CD14-positive monocyte (primary cell): ENCODE results near the gene BRSK2. TPM values are rescaled to one million over a fixed set of nuclear protein-coding genes. Genes with fewer than 3 reads are reported as not detected.
A peak's percentile ranks its signal among the peaks of the same experiment; 100 is the strongest.
"Not testable (repeated sequence)": the region's sequence is repeated elsewhere in the genome, so short reads cannot be mapped to it uniquely, and the experiment has no call there.

Experiments used
- DNase-seq, 3 donors: peaks; one replicate each; pipeline ENCODE4 v3.0.0-alpha.2; 2011 to 2022
- H2AFZ ChIP-seq: 2 replicates; pipeline ENCODE4 v1.6.0; 2012; ENCODE audit warnings: mild to moderate bottlenecking, low read depth, low read length, inconsistent platforms; ENCODE audit not compliant: insufficient read depth, poor library complexity, severe bottlenecking
- H3K27ac ChIP-seq, 2 donors: 1 replicate in 1 of 2; 2 replicates in 1 of 2; pipeline ENCODE4 v1.5.1; 2012 to 2013; ENCODE audit warnings: low read length in 2 of 2, control low read depth in 1 of 2, inconsistent platforms in 1 of 2, low read depth in 1 of 2, mild to moderate bottlenecking in 1 of 2
- H3K27me3 ChIP-seq, 2 donors: one replicate each; pipeline versions ENCODE4 v1.6.0 to v1.6.1; 2011 to 2013; ENCODE audit warnings: low read length in 2 of 2; ENCODE audit not compliant: control insufficient read depth in 2 of 2, insufficient read depth in 2 of 2
- H3K36me3 ChIP-seq, 2 donors: replicated peaks in 1 of 2; 1 replicate in 1 of 2; 2 replicates in 1 of 2; pipeline versions ENCODE4 v1.5.1 to v1.6.1; 2012 to 2013; ENCODE audit warnings: low read length in 2 of 2, control low read depth in 1 of 2, inconsistent platforms in 1 of 2, mild to moderate bottlenecking in 1 of 2; ENCODE audit not compliant: insufficient read depth in 2 of 2, control insufficient read depth in 1 of 2
- H3K4me1 ChIP-seq, 2 donors: 1 replicate in 1 of 2; 2 replicates in 1 of 2; pipeline versions ENCODE4 v1.5.1 to v1.6.1; 2012 to 2013; ENCODE audit warnings: low read length in 2 of 2, control low read depth in 1 of 2, inconsistent platforms in 1 of 2, mild to moderate bottlenecking in 1 of 2, moderate library complexity in 1 of 2; ENCODE audit not compliant: insufficient read depth in 2 of 2, control insufficient read depth in 1 of 2
- H3K4me2 ChIP-seq: replicated peaks from 2 replicates; pipeline ENCODE3; 2012; ENCODE audit warnings: low read length, moderate library complexity, mild to moderate bottlenecking; ENCODE audit not compliant: poor library complexity, severe bottlenecking; ENCODE audit errors: extremely low read depth
- H3K4me3 ChIP-seq, 3 experiments: fragments of 200-600 bp in 1 of 3; sonication (generic) in 1 of 3; replicated peaks in 1 of 3; 1 replicate in 2 of 3; 2 replicates in 1 of 3; pipeline ENCODE4 v1.5.1; 2011 to 2013; ENCODE audit warnings: low read length in 3 of 3, mild to moderate bottlenecking in 3 of 3, control low read depth in 2 of 3, low read depth in 2 of 3, inconsistent platforms in 1 of 3, moderate library complexity in 1 of 3
- H3K79me2 ChIP-seq: 2 replicates; pipeline ENCODE4 v1.6.0; 2012; ENCODE audit warnings: mild to moderate bottlenecking, control low read depth, inconsistent platforms, low read length, moderate library complexity; ENCODE audit not compliant: insufficient read depth
- H3K9ac ChIP-seq: 2 replicates; pipeline ENCODE4 v1.6.0; 2017; ENCODE audit warnings: low read length, mild to moderate bottlenecking; ENCODE audit not compliant: insufficient read depth, poor library complexity, severe bottlenecking
- H3K9me3 ChIP-seq, 2 donors: replicated peaks in 1 of 2; 1 replicate in 1 of 2; 2 replicates in 1 of 2; pipeline versions ENCODE4 v1.5.1 to v1.6.1; 2012 to 2013; ENCODE audit warnings: low read length in 2 of 2, control low read depth in 1 of 2; ENCODE audit not compliant: control insufficient read depth in 1 of 2, insufficient read depth in 1 of 2
- H4K20me1 ChIP-seq: 2 replicates; pipeline ENCODE4 v1.6.0; 2012; ENCODE audit warnings: mild to moderate bottlenecking, low read length, control low read depth, moderate library complexity; ENCODE audit not compliant: insufficient read depth
- H3K27ac Mint-ChIP-seq, 7 donors: one replicate each; pipeline ENCODE4 v1.8.0; 2020; ENCODE audit warnings: mild to moderate bottlenecking in 7 of 7, mixed read lengths in 7 of 7, moderate library complexity in 6 of 7, inconsistent platforms in 2 of 7
- H3K27me3 Mint-ChIP-seq, 3 donors: one replicate each; pipeline ENCODE4 v1.8.0; 2021 to 2022; ENCODE audit warnings: low read depth in 3 of 3, mild to moderate bottlenecking in 3 of 3, mixed read lengths in 3 of 3, moderate library complexity in 3 of 3, inconsistent platforms in 1 of 3
- H3K36me3 Mint-ChIP-seq, 2 donors: one replicate each; pipeline ENCODE4 v1.8.0; 2020; ENCODE audit warnings: mixed read lengths in 2 of 2, inconsistent platforms in 1 of 2, mild to moderate bottlenecking in 1 of 2
- H3K4me1 Mint-ChIP-seq: one replicate; pipeline ENCODE4 v1.8.0; 2020; ENCODE audit warnings: mild to moderate bottlenecking, mixed read lengths
- H3K4me3 Mint-ChIP-seq, 2 donors: one replicate each; pipeline ENCODE4 v1.8.0; 2020; ENCODE audit warnings: mild to moderate bottlenecking in 2 of 2, mixed read lengths in 2 of 2, moderate library complexity in 1 of 2
- H3K9me3 Mint-ChIP-seq, 7 donors: one replicate each; pipeline ENCODE4 v1.8.0; 2020 to 2022; ENCODE audit warnings: mixed read lengths in 7 of 7, mild to moderate bottlenecking in 6 of 7, moderate library complexity in 6 of 7, inconsistent platforms in 2 of 7
- WGBS: methylation state at CpG from one replicate; pipeline ENCODE4 v1.1.5; 2013; ENCODE audit warnings: missing lambda C conversion rate; ENCODE audit not compliant: insufficient coverage; 5-methylcytosine and 5-hydroxymethylcytosine counted together
- intact Hi-C, 2 donors: fragments of 100-400 bp; cut with micrococcal nuclease; formaldehyde crosslinking; loops; one replicate each; pipeline versions ENCODE4 v1.15.0 to v1.15.1; 2023
- polyA plus RNA-seq, 3 donors: library from polyadenylated mRNA; depleted of rRNA in 1 of 3; unstranded in 2 of 3; stranded (reverse) in 1 of 3; fragments of 300-500 nt in 2 of 3; fragments of >200 nt in 1 of 3; fragmentation: Illumina TruSeq in 2 of 3; gene quantifications; 1 replicate in 2 of 3; 2 replicates in 1 of 3; pipeline ENCODE4 v1.2.3, GENCODE V29; 2012 to 2021
- TF ChIP-seq, protein P1 (sequence below): fragments of 200-600 bp; IDR thresholded peaks from one replicate; pipeline ENCODE4 v1.8.0; 2022; ENCODE audit warnings: antibody characterized with exemption, mild to moderate bottlenecking

Gene BRSK2
- polyA plus RNA-seq, 3 donors = 0.13 TPM; not detected in 2

DNA sequence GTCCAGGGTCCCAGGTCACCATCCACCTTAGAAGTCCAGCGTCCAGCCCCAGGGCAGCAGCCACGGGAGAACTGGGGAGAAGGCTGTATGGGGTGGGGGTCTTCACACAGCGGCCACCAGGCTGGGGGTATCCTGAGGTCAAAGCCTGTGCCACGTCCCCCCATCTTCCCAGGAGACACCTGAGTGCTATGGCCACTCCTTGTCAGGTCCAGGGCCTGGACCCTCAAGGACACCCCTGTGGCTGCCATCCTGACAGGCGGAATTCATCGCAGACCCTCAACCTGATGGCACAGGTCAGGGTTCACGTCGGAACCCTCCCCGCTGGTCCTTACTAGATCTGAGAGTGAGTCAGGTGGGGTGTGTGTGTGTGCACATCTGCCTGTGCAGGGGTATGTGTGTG, 18.6 kb downstream of the BRSK2 start:
- Histone ChIP-seq H3K36me3 (no peaks in the 10 kb centered on the region), H3K4me2 (no peak overlapping the region), H2AFZ (no peak overlapping the region), H3K4me3 (no peak overlapping the region), H4K20me1 (no peaks in the 10 kb centered on the region), H3K79me2 (no peaks in the 10 kb centered on the region), H3K9ac (no peak overlapping the region), H3K9me3 (peaks cover 0 to 17% of the 10 kb centered on the region in 2 donors), H3K27me3 (no peaks in the 10 kb centered on the region), H3K4me1 (no peaks in the 10 kb centered on the region), H3K27ac (no peak overlapping the region)
- Mint-ChIP-seq H3K9me3 (peaks cover 0 to 6% (median 2%) of the 10 kb centered on the region in 7 donors), H3K4me1 (no peaks in the 10 kb centered on the region), H3K27ac (no peak overlapping the region), H3K4me3 (no peak overlapping the region), H3K27me3 (peaks cover 5 to 8% (median 6%) of the 10 kb centered on the region in 3 donors), H3K36me3 (no peaks in the 10 kb centered on the region)
- WGBS = 74% methylated on average over 8 of the region's 9 CpGs
- no peak for DNase-seq
- TF ChIP-seq, protein P1, sequence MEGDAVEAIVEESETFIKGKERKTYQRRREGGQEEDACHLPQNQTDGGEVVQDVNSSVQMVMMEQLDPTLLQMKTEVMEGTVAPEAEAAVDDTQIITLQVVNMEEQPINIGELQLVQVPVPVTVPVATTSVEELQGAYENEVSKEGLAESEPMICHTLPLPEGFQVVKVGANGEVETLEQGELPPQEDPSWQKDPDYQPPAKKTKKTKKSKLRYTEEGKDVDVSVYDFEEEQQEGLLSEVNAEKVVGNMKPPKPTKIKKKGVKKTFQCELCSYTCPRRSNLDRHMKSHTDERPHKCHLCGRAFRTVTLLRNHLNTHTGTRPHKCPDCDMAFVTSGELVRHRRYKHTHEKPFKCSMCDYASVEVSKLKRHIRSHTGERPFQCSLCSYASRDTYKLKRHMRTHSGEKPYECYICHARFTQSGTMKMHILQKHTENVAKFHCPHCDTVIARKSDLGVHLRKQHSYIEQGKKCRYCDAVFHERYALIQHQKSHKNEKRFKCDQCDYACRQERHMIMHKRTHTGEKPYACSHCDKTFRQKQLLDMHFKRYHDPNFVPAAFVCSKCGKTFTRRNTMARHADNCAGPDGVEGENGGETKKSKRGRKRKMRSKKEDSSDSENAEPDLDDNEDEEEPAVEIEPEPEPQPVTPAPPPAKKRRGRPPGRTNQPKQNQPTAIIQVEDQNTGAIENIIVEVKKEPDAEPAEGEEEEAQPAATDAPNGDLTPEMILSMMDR = no peak
- intact Hi-C loops = no loop called here

DNA sequence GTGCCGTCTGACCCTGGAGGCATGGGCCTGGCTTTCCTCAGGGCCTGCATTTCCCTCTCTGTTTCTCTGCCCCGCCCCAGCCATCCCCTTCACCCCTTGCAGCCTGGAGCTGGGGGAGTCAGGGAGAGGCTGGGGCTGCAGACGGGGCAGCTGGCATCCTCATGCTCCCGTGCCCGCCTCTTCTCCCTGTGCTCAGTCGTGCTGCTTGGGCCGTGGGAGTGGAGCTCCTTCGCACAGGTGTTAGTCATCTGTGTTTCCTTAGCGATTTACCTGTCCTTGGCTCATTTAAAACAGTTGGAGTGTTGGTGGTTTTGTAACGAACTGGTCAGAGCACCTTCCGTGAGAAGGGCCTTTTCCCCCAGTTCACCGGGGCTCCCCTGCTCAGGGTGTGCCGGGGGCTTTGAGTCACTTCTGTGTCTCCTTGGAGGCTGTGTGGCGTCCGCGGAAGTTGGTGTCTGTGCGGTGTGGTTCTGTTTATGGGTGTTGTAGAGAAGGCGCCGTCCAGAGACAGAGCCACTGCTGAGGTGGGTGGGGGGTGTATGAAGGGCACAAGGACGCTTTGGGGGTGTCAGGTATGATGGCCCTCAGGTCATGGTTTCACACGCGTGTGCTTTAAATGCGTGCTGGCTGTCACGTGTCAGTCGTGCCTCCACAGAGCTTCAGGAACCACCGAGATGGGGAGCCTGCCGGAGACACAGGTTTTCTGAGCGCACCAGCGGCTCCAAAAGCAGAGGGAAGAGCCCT, 19.5 kb downstream of the BRSK2 start:
- intact Hi-C loops = no loop called here
- no peaks in the 10 kb centered on the region for H3K4me1 Mint-ChIP-seq
- TF ChIP-seq, protein P1 = no peak
- Histone ChIP-seq H3K4me3 (no peak overlapping the region), H3K27me3 (no peaks in the 10 kb centered on the region), H4K20me1 (no peaks in the 10 kb centered on the region), H2AFZ (no peak overlapping the region), H3K4me2 (no peak overlapping the region), H3K79me2 (no peaks in the 10 kb centered on the region), H3K4me1 (no peaks in the 10 kb centered on the region), H3K9me3 (peaks cover 0 to 27% of the 10 kb centered on the region in 2 donors), H3K9ac (no peak overlapping the region), H3K27ac (no peak overlapping the region), H3K36me3 (no peaks in the 10 kb centered on the region)
- no peak overlapping the region for H3K4me3 Mint-ChIP-seq
- H3K9me3 Mint-ChIP-seq = peaks cover 0 to 10% (median 3%) of the 10 kb centered on the region in 7 donors
- H3K36me3 Mint-ChIP-seq = no peaks in the 10 kb centered on the region
- H3K27ac Mint-ChIP-seq = peak overlapping the region in 1 of 7 donors; percentile 22
- no peak for DNase-seq
- peaks cover 3 to 6% (median 6%) of the 10 kb centered on the region in 3 donors for H3K27me3 Mint-ChIP-seq
- 82% methylated on average over 14 of the region's 29 CpGs for WGBS

DNA sequence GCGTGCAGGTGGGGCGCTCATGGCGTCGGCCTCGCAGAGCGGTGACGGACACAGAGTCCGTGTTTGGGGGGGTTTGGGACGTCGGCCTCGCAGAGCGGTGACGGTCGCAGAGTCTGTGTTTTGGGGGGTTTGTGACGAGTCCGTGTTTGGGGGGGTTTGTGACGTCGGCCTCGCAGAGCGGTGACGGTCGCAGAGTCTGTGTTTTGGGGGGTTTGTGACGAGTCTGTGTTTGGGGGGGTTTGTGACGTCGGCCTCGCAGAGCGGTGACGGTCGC, 20.1 kb downstream of the BRSK2 start:
- H3K4me2 ChIP-seq, H2AFZ ChIP-seq, H3K4me1 ChIP-seq, H3K9ac ChIP-seq, H3K27me3 Mint-ChIP-seq, H3K36me3 Mint-ChIP-seq, H4K20me1 ChIP-seq, H3K36me3 ChIP-seq, DNase-seq, H3K4me3 Mint-ChIP-seq, intact Hi-C loops, H3K79me2 ChIP-seq, H3K4me3 ChIP-seq, H3K27me3 ChIP-seq, H3K4me1 Mint-ChIP-seq, H3K27ac ChIP-seq: not testable (repeated sequence)
- WGBS = no CpG with 5 or more reads among the region's 29 CpGs
- H3K9me3 ChIP-seq = peaks cover 4 to 32% of the 10 kb centered on the region in 2 donors
- H3K27ac Mint-ChIP-seq = peak overlapping the region in 1 of 7 donors; percentile 22
- H3K9me3 Mint-ChIP-seq = peaks cover under 1 to 13% (median 6%) of the 10 kb centered on the region in 7 donors
